GM18505 (cell line): ENCODE results near the gene RPS25.
"Not testable (repeated sequence)": the region's sequence is repeated elsewhere in the genome, so short reads cannot be mapped to it uniquely, and the experiment has no call there.

ENCODE experiments used
- ATAC-seq: cut with Tn5 transposase; IDR thresholded peaks from one replicate; pipeline ENCODE4 v1.9.1; 2021; ENCODE audit not compliant: unreplicated experiment
- POLR2A ChIP-seq: IDR thresholded peaks from 4 replicates; pipeline ENCODE4 v1.6.1; 2011; ENCODE audit warnings: borderline replicate concordance; ENCODE audit not compliant: insufficient read depth, insufficient read length; ENCODE audit errors: extremely low read depth

Gene RPS25

GRCh38 chr11:119016216-119017009, 1.7 kb downstream of the RPS25 start:
- no peak for ATAC-seq
- no peak for TF ChIP-seq POLR2A

DNA sequence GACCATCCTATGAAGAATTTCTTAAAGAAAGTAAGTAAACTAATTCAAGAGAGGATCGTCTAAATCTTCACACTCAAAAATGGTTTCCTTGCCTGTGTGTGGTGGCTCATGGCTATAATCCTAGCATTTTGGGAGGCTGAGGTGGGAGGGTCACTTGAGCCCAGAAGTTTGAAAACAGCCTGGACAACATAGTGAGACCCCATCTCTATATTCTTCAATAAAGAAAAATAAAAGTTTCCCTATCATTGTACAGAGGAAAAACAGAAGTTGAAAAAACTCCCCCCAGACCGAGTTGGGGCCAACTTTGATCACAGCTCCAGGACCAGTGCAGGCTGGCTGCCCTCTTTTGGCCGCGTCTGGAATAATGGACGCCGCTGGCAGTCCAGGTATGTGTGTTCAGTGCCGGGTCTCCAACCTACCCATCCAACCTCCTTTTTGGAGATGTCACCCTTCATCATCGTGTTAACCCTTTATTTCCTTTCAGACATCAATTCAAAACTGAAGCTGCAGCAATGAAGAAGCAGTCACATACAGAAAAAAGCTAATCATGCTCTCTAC, 3.0 kb downstream of the RPS25 start:
- peak; percentile 42 for TF ChIP-seq POLR2A
- ATAC-seq: no peak

- TF ChIP-seq POLR2A: no peak
- no peak for ATAC-seq
Measured at GRCh38 chr11:119014209-119014924, 3.8 kb downstream of the RPS25 start.

DNA sequence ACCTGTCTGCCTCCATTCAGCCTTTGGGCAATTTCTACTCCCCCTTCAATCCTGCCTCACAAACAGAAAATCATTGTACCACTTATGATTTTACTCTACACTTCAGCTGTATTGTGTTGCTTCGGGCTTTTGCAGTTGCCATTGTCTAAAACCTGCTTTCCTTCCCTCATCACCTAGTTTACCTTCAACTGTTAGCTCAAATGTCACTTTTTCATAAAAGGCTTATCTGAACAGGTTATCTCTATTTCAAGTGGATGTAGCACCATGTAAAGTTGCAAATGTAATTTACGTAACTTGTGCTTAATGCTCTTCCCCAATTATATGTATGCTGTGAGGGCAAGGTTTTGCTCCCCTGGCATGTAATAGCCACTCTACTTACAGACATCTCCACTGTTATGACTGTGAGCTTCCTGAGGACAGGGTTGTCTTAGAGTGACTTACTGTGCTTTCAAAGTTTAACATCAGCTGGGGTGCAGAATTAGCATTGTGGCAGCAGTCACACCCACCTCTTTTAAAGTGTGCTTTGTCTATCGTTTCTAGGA, 5.4 kb downstream of the RPS25 start:
- ATAC-seq: no peak
- TF ChIP-seq POLR2A: no peak

DNA sequence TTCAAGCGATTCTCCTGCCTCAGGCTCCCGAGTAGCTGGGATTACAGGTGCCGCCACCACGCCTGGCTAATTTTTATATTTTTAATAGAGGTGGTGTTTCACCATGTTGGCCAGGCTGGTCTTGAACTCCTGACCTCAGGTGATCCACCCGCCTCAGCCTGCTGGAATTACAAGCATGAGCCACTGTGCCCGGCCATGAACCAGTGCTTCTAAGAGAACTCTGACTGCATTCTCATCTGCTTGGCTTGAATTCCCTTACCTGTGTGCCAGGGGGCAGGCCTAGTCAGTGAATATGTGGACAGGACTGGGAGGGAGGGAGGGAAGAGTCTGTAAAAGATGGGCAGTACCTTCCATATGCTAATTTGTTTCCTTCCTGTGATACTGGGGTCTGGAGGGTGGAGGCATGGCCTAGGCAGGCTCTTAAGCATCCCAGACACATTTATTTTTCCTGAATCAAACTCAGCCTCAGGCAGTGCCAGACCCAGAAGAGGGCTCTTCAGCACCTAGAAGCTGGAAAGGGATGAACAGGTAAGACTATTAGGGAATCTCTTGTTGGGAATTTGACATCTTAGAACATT, 6.6 kb downstream of the RPS25 start:
- no peak for ATAC-seq

DNA sequence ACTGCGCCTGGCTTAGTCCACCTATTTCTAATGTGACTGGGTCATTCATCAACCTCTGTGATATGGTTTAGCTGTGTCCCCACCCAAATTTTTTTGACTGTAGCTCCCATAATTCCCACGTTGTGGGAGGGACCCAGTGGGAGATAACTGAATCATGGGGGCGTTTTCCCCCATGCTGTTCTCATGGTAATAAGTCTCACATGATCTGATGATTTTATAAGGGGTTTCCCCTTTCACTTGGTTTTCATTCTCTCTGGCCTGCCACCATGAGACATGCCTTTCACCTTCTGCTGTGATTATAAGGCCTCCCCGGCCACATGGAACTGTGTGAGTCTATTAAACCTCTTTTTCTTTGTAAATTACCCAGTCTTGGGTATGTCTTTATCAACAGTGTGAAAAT, 11.5 kb downstream of the RPS25 start:
- TF ChIP-seq POLR2A: no peak
- no peak for ATAC-seq

More for the DNA sequence above, 6.6 kb downstream of the RPS25 start:
- TF ChIP-seq POLR2A: no peak

DNA sequence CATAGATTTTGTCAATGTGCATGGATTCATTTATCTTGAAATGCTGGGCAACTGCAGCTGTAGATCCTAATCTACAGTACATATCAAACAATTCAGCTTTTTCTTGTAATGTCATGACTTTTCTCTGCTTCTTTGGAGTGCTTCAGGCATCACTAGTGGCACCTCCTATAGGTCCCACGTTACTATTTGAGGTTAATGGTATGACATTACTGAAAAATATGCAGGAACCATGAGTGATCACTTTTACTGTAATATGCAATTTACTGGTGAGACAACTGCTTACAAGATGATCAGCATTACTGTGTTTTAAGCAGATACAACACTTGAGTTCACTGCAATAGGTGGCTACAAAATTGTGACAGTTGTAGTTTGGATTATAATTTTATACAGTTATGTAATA, 17.2 kb downstream of the RPS25 start:
- TF ChIP-seq POLR2A: no peak
- no peak for ATAC-seq

- no peak for TF ChIP-seq POLR2A
- no peak for ATAC-seq
Measured at GRCh38 chr11:118998822-118999221, 19.3 kb downstream of the RPS25 start.

GRCh38 chr11:118998388-118998717, 19.8 kb downstream of the RPS25 start:
- ATAC-seq: no peak
- no peak for TF ChIP-seq POLR2A

- peak; percentile 94 for ATAC-seq
- peak; percentile 82 for TF ChIP-seq POLR2A
Measured at GRCh38 chr11:118997627-118998387, 20.3 kb downstream of the RPS25 start, which contains the start of gene CENATAC. TSS of gene CENATAC (plus strand) at chr11:118998138. CDS start at chr11:118998198, 60 bp downstream.

GRCh38 chr11:118996926-118997626, 21.1 kb downstream of the RPS25 start:
- no peak for TF ChIP-seq POLR2A
- peak; percentile 22 for ATAC-seq

DNA sequence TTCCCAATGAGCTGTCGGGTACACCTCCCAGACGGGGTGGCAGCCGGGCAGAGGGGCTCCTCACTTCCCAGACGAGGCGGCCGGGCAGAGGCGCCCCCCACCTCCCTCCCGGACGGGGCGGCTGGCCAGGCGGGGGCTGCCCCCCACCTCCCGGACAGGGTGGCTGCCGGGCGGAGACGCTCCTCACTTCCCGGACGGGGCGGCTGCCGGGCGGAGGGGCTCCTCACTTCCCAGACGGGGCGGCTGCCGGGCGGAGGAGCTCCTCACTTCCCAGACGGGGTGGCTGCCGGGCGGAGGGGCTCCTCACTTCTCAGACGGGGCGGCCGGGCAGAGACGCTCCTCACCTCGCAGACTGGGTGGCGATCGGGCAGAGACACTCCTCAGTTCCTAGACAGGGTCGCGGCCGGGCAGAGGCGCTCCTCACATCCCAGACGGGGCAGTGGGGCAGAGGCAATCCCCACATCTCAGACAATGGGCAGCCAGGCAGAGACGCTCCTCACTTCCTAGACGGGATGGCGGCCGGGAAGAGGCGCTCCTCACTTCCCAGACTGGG, 26.6 kb downstream of the RPS25 start:
- not testable (repeated sequence) for ATAC-seq
